SK-MEL-5 (cell line): ENCODE results near the gene MIPOL1. TPM values are rescaled to one million over a fixed set of nuclear protein-coding genes. Genes with fewer than 3 reads are reported as not detected.

ENCODE experiments used
- DNase-seq: peaks from one replicate; pipeline ENCODE4 v3.0.0-alpha.2; 2016; ENCODE audit warnings: low read depth, low spot score
- in situ Hi-C: cut with HindIII; loops from 2 replicates; pipeline ENCODE4 v1.10.0; 2016; ENCODE audit warnings: low sequenced_read_pairs, high pct_unique_total_duplicates, low pct_unique_long_range_greater_than_20kb
- total RNA-seq: library from RNA; depleted of rRNA; stranded (reverse); fragments of >200 nt; shearing (Covaris generic); gene quantifications from 2 replicates; pipeline ENCODE4 v1.2.3, GENCODE V29; 2014

The MIPOL1 gene
- total RNA-seq, 1 experiment from 2014 or later = 3.7 TPM

GRCh38 chr14:37592482-37593408 is 395.0 kb downstream of the MIPOL1 start:
- in situ Hi-C loops = no loop called here
- no peak for DNase-seq

GRCh38 chr14:37593511-37594237 is 395.9 kb downstream of the MIPOL1 start:
- in situ Hi-C loops = no loop called here

GRCh38 chr14:37594238-37594970 is 396.7 kb downstream of the MIPOL1 start:
- in situ Hi-C loops = no loop called here
- peak; percentile 83 for DNase-seq

More at GRCh38 chr14:37593511-37594237, 395.9 kb downstream of the MIPOL1 start:
- no peak for DNase-seq

- DNase-seq = peak; percentile 30
- in situ Hi-C loops = no loop called here
These were observed 397.5 kb downstream of the MIPOL1 start, which contains the start of the genes FOXA1 and TTC6 for GRCh38 chr14:37594971-37595808. Gene FOXA1, minus strand, starts transcription at chr14:37595249. Its CDS starts 277 bp downstream, at chr14:37594972. Gene TTC6, plus strand, starts transcription at chr14:37595629. Its CDS starts 26,436 bp downstream, at chr14:37622065.

GRCh38 chr14:37595809-37596621 is 398.3 kb downstream of the MIPOL1 start:
- no peak for DNase-seq
- in situ Hi-C loops = no loop called here

GRCh38 chr14:37596790-37597472 is 399.2 kb downstream of the MIPOL1 start:
- in situ Hi-C loops = no loop called here

GRCh38 chr14:37597538-37597913 is 399.8 kb downstream of the MIPOL1 start:
- in situ Hi-C loops = no loop called here
- no peak for DNase-seq

More at GRCh38 chr14:37596790-37597472, 399.2 kb downstream of the MIPOL1 start:
- DNase-seq = no peak

- in situ Hi-C loops = no loop called here
- DNase-seq = no peak
These were observed 400.4 kb downstream of the MIPOL1 start for GRCh38 chr14:37597914-37598746.

GRCh38 chr14:37598747-37599506 is 401.2 kb downstream of the MIPOL1 start:
- in situ Hi-C loops = no loop called here

GRCh38 chr14:37599507-37600368 is 402.0 kb downstream of the MIPOL1 start:
- in situ Hi-C loops = no loop called here
- no peak for DNase-seq

More at GRCh38 chr14:37598747-37599506, 401.2 kb downstream of the MIPOL1 start:
- no peak for DNase-seq

GRCh38 chr14:37600880-37601741 is 403.4 kb downstream of the MIPOL1 start:
- in situ Hi-C loops = no loop called here
- DNase-seq = no peak

- in situ Hi-C loops = no loop called here
- DNase-seq = no peak
These were observed 404.1 kb downstream of the MIPOL1 start for GRCh38 chr14:37601865-37602264.
